Stimulated activated CD8-positive, alpha-beta memory T cell treated with anti-CD3 and anti-CD28 coated beads, Interleukin-15, amount 100 ng/mL, for 1 hour (primary cell): Measurements from ENCODE around the gene TRIOBP.

Experiments
- DNase-seq: peaks from one replicate; pipeline ENCODE4 v3.0.0-alpha.2; 2020; ENCODE audit warnings: low read depth

Gene TRIOBP

DNA sequence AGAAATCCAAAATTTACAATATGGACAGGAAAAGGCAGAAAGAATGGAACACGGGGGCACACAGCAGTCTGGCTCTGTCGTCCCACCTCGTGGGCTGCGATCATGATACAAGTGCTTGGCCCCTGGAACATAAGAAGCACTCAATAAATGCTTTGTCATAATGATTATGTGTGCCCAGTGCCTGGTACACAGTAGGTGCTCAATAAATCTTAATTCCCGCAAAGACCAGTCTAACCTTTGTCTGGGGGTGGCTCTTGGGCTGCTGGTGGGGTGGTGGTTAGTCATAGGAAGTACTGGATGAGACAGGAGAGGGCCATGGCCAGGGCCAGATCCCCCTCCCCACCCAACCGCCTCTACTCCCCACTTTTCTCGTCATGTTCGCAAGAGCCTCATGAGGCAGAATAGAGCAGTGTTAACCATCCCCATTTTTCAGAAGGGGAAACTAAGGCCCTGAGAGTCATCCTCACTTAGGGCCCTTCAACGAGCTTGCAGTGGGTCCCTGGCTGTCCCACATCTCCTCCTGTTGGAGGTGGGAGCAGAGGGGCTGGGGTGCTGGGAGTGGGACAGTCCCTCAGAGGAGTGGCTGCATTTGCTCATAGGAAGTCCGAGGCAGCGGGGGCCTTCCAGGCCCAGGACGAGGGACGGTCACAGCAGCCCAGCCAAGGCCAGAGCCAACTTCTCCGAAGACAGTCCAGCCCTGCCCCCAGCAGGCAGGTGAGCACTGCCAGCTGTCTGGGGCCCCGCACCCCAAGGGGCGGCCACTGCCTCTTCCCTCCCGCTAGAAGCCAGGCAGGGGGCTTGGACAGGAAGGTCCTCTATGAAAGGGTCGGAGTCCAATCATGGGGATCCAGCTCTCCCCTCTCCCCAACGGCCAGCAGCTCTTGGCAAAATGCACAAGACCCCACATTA, 36.1 kb downstream of the TRIOBP start:
- DNase-seq = no peak

DNA sequence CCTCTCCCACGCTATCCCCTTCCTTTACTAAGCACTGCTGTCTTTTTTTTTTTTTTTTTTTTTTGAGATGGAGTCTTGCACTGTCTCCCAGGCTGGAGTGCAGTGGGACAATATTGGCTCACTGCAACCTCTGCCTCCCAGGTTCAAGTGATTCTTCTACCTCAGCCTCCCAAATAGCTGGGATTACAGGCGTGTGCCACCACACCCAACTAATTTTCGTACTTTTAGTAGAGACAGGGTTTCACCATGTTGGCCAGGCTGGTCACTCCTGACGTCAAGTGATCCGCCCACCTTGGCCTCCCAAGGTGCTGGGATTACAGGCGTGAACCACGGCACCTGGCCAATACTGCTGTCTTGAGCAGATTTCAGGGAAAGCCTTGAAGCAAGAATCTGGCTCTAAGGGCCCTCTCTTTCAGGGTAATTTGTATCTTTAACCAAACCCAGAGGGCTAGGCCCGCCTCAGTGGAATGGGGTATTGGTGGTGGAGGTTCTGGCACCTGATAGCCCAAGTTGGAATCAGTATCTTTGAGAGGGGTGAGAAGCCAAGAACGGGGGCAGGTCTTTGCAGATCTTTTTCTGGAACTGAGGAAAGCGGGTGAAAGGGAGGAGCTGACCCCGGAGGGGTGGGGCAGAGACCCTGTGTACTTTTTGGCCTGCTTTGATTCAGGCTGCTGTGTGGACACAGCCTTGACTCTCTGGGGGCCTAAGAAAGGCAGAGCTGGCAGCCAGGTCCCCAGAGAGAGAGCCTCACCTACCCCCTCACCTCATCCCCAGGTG, 37.0 kb downstream of the TRIOBP start:
- no peak for DNase-seq

- DNase-seq = no peak
Observed at GRCh38 chr22:37734402-37734700, 37.5 kb downstream of the TRIOBP start.

GRCh38 chr22:37734964-37735451, 38.2 kb downstream of the TRIOBP start:
- no peak for DNase-seq

- DNase-seq = no peak
Observed at GRCh38 chr22:37739035-37739434, 42.2 kb downstream of the TRIOBP start.

- no peak for DNase-seq
Observed at GRCh38 chr22:37739611-37740049, 42.8 kb downstream of the TRIOBP start.

DNA sequence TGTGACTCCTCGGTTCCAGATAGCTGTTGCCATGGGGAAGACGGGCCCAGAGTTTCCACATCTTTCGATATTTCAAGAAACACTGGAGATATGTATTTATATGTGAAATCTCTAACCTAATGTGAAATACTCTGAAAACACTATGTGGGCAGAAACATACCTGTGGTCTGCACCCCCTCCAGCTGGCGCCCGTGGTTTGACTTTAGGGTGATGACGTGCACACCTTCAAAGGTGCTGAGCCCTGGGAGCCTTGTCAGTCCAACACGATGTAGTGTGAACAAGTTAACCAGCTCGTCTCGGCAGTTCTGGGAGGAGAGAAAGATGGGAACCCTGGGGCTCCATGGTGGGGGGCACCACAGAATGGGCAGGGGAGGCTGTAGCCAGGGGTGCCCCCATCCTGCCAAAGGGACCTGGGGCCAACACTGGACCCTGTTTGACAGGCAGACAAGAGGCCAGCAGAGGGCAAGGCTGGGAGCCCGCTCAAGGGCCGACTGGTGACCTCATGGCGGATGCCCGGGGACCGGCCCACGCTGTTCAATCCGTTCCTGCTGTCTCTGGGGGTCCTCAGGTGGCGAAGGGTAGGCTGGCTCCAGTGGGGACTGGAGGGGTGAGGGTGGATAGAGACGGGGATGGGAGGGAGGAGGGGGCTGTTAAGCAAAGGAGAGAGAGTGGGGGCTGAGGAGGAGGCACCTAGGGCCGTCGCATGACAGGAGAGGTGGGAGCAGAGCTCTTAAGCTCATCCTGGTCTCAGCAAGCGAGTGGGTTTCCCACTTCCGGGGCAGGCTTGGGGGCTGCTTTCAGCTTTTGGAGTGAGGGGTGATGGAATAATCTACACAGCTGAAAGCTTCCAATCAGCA, 43.8 kb downstream of the TRIOBP start:
- no peak for DNase-seq

GRCh38 chr22:37741312-37741795, 44.5 kb downstream of the TRIOBP start:
- DNase-seq = no peak

GRCh38 chr22:37742376-37743171, 45.7 kb downstream of the TRIOBP start:
- no peak for DNase-seq

GRCh38 chr22:37744589-37744988, 47.7 kb downstream of the TRIOBP start:
- DNase-seq = no peak

- DNase-seq = peak; percentile 70
Observed at GRCh38 chr22:37745548-37746365, 48.9 kb downstream of the TRIOBP start.

DNA sequence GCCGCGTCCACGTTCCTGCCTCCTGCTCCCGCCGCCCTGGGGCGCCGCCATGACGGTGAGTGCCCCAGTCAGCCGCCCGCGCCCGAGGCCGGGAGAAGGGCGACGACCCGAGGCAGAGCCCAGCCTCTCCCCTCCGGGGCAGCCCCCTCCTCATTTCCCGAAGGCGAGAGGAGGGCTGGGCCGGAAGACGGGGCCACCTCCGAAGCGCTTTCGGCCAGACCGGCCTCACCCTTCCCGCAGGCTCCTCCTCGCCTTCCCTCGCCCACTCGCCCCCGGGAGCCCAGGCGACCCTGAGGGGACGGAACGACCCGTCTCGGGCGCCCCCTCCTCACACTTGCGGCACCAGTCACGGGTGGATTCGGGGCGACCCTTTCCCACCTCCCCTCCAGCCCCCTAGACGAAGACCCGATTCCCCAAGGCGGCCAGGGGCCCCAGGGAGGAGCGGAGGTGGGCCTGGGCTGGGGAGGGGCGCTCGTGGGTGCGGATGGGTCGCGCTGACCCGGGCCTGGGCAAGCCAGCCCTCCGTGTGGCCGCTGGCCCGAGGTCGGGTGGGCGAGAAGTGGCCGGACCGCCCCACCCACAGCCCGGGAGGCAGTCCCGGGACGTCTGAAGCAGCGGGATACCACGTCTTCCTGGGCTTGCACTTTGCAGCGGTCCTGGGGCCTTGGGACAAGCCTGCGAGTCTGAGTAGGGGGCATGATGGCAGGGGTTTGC, 49.7 kb downstream of the TRIOBP start:
- DNase-seq = no peak

- no peak for DNase-seq
Observed at GRCh38 chr22:37747080-37747714, 50.3 kb downstream of the TRIOBP start.

GRCh38 chr22:37747715-37748100, 50.9 kb downstream of the TRIOBP start:
- DNase-seq = no peak

DNA sequence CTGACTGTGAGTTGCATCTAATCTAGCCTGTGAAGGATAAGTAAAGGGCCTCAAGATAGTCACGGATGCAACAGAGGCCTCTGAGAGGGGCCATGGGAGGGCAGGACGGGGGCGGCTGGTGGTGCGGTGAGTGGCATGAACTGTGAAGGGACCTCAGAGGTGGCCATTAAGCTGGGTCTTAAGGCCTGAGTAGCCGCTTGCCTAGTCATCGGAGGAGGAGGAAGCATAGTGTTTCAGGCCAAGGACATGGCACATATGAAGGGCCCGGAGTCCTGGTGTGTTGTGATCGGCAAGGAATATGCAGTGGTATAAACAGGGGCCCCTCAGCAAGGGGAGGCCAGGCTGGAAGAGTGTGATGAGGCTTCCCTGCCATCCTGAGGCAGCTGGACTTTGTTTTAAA, 51.8 kb downstream of the TRIOBP start:
- DNase-seq = no peak

- no peak for DNase-seq
Observed at GRCh38 chr22:37749226-37749625, 52.4 kb downstream of the TRIOBP start.

GRCh38 chr22:37749831-37750595, 53.2 kb downstream of the TRIOBP start:
- DNase-seq = no peak

GRCh38 chr22:37750596-37751162, 53.8 kb downstream of the TRIOBP start:
- DNase-seq = no peak
